Activated T-helper 2 cell treated with anti-CD3 and anti-CD28 coated beads, Interferon-gamma antibody, Interleukin-2, Interleukin-4, amounts not matched to agents 10 μg/mL and 5 μg/mL and 100 μg/mL, durations not matched to agents 14 hours and 24 hours and 36 hours (primary cell): ENCODE measurements around the gene CAPZB. TPM values are rescaled to one million over a fixed set of nuclear protein-coding genes. Genes with fewer than 3 reads are reported as not detected.

Experiments
- DNase-seq: peaks from one replicate; pipeline ENCODE4 v3.0.0; 2021; ENCODE audit warnings: low spot score
- H3K27ac Mint-ChIP-seq: one replicate; pipeline ENCODE4 v1.8.0; 2021; ENCODE audit warnings: mixed read lengths
- H3K27me3 Mint-ChIP-seq: one replicate; pipeline ENCODE4 v1.8.0; 2021; ENCODE audit warnings: low read depth, mixed read lengths
- H3K36me3 Mint-ChIP-seq: one replicate; pipeline ENCODE4 v1.8.0; 2021; ENCODE audit warnings: low read depth, mixed read lengths
- H3K4me1 Mint-ChIP-seq: one replicate; pipeline ENCODE4 v1.8.0; 2021; ENCODE audit warnings: low read depth, mixed read lengths
- H3K4me3 Mint-ChIP-seq: one replicate; pipeline ENCODE4 v1.8.0; 2021; ENCODE audit warnings: low read depth, mild to moderate bottlenecking, moderate library complexity, mixed read lengths
- H3K9me3 Mint-ChIP-seq: one replicate; pipeline ENCODE4 v1.8.0; 2021; ENCODE audit warnings: mixed read lengths
- intact Hi-C: fragments of 100-400 bp; cut with micrococcal nuclease; formaldehyde crosslinking; loops from one replicate; pipeline ENCODE4 v1.15.1; 2023
- total RNA-seq: library from RNA; stranded (reverse); gene quantifications from 2 replicates; pipeline ENCODE4 v1.2.3, GENCODE V29; 2022

The CAPZB gene
- total RNA-seq, 1 donor from 2014 or later: 329 TPM

DNA sequence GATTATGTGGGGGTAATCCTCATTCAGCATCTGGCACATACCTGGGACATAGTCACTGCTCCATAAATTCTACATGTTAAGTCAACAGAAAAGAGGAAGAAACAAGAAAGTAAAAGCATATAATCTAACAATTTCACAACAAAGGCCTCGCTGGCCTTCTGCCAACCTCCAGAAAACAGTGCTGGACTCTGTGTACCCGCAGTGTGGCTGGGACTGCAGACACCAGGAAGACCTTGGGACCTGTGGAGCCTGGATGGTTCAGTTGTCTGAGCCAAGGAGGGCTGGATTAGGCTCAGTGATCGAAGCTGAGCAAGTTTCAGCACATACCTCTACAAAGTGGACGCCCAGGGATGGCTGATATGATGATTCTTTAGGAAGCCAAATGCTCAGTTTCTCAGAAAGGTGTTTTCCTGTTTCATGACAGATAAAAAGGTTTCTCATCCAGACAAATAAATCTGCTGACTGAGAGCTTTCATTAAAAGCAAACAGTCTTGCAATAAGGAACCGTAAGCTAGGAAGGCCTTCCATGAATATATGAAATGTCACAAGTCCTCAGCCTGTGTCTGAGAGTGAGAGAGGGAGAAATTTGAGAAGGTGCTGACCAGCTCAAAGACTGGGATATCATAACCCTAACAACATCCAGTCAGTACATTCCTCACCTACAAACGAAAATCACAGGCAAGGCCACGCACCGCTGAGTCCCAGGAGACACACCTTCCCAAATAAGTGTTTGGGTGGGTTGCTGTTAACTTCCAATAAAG, 48.4 kb downstream of the CAPZB start:
- peaks cover 46% of the 10 kb centered on the region for H3K36me3 Mint-ChIP-seq
- H3K27ac Mint-ChIP-seq: peak overlapping the region; percentile 75
- H3K4me3 Mint-ChIP-seq: peak overlapping the region; percentile 1
- peaks cover 74% of the 10 kb centered on the region for H3K4me1 Mint-ChIP-seq
- intact Hi-C loops: loop anchor here (5.0 kb wide), 1 partner anchor 40 kb away; no protein-coding TSS in a partner anchor
- no peak for DNase-seq
- no peaks in the 10 kb centered on the region for H3K9me3 Mint-ChIP-seq
- H3K27me3 Mint-ChIP-seq: no peaks in the 10 kb centered on the region

DNA sequence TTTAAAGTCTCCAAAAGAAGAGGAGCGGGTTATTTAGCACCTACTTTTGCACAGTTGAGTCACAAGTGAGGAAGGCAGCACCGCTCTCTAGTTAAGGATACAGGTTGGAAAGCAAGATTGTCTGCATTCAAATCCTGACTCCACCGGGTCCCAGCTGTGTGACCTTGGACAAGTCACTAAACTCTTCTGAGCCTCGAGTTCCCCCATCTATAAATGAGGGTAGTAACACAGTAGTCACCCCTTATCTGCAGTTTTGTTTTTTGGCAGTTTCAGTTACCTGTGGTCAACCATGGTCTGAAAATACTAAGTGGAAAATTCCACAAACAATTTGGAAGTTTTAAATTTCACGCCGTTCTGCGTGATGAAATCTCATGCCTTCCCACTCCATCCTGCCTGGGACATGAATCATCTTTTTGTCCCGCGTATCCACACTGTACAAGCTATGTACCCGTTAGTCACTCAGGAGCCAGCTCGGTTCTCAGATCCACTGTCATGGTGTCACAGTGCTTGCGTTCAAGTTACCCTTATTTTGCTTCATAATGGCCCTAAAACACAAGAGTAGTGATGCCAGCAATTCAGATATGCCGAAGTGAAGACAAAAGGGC, 49.4 kb downstream of the CAPZB start:
- peaks cover 69% of the 10 kb centered on the region for H3K4me1 Mint-ChIP-seq
- peaks cover 42% of the 10 kb centered on the region for H3K36me3 Mint-ChIP-seq
- H3K27ac Mint-ChIP-seq: peak overlapping the region; percentile 75
- no peak for DNase-seq
- intact Hi-C loops: loop anchor here (5.0 kb wide), 1 partner anchor 41 kb away; no protein-coding TSS in a partner anchor
- H3K9me3 Mint-ChIP-seq: no peaks in the 10 kb centered on the region
- peak overlapping the region; percentile 2 for H3K4me3 Mint-ChIP-seq
- no peaks in the 10 kb centered on the region for H3K27me3 Mint-ChIP-seq

GRCh38 chr1:19435181-19435580, 50.2 kb downstream of the CAPZB start:
- Mint-ChIP-seq H3K36me3 (peaks cover 42% of the 10 kb centered on the region), H3K27ac (peak overlapping the region; percentile 75)
- intact Hi-C loops: loop anchor here (5.0 kb wide), 1 partner anchor 42 kb away; no protein-coding TSS in a partner anchor

DNA sequence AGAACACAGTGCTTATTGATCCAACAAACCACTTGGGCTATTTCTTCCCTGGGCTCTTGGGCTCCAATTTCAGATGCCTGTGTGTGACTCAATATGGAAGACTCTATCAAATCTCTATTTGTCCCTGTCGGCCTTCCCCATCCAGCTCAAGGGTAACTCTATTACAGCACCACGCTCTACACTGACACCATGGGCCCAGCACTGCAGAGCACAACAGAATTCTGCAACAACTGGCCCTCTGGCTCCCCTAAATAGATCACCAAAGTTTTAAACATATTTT, 51.7 kb downstream of the CAPZB start:
- no peaks in the 10 kb centered on the region for H3K27me3 Mint-ChIP-seq
- H3K36me3 Mint-ChIP-seq: peaks cover 43% of the 10 kb centered on the region
- intact Hi-C loops: no loop called here
- no peak for DNase-seq
- peak overlapping the region; percentile 57 for H3K27ac Mint-ChIP-seq
- no peak overlapping the region for H3K4me3 Mint-ChIP-seq
- H3K4me1 Mint-ChIP-seq: peaks cover 72% of the 10 kb centered on the region
- no peaks in the 10 kb centered on the region for H3K9me3 Mint-ChIP-seq

More at GRCh38 chr1:19435181-19435580, 50.2 kb downstream of the CAPZB start:
- Mint-ChIP-seq H3K9me3 (no peaks in the 10 kb centered on the region), H3K4me1 (peaks cover 73% of the 10 kb centered on the region), H3K27me3 (no peaks in the 10 kb centered on the region), H3K4me3 (no peak overlapping the region)
- no peak for DNase-seq

DNA sequence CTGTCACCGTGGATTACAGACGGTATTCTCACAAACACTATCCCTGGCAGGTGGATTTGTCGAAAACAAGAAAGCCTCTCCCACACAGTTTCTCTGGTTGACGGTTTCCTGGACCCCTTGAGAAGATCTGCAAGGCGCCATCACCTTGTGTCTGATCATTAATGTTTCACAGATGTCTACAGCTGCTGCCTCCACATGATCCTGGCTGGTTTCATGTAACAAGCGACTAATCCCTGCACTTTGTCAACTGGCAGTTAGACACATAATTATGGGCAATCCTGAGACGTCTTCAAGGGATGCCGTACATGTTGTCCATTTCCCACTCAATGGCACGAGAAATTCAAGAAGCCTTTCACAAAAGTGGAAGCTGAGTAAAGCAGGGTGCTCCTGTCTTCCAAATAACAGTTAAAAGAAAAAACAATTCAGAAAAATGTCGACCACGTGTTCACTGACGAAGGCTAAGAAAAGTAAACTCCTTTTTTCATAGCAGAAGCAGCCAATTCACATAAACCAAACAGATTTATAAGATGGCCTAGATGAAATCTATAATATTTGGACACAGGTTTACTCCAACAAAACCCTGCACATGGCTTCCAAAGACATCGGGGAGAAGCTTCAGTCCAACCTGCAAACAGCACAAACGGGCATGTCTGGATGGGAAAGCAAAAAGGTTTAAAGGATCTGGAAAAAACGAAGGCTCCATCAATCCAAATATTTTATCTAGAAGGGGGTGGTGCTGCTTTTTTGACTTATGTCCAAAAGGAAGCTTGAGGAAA, 52.2 kb downstream of the CAPZB start:
- peak overlapping the region; percentile 48 for H3K27ac Mint-ChIP-seq
- intact Hi-C loops: no loop called here

DNA sequence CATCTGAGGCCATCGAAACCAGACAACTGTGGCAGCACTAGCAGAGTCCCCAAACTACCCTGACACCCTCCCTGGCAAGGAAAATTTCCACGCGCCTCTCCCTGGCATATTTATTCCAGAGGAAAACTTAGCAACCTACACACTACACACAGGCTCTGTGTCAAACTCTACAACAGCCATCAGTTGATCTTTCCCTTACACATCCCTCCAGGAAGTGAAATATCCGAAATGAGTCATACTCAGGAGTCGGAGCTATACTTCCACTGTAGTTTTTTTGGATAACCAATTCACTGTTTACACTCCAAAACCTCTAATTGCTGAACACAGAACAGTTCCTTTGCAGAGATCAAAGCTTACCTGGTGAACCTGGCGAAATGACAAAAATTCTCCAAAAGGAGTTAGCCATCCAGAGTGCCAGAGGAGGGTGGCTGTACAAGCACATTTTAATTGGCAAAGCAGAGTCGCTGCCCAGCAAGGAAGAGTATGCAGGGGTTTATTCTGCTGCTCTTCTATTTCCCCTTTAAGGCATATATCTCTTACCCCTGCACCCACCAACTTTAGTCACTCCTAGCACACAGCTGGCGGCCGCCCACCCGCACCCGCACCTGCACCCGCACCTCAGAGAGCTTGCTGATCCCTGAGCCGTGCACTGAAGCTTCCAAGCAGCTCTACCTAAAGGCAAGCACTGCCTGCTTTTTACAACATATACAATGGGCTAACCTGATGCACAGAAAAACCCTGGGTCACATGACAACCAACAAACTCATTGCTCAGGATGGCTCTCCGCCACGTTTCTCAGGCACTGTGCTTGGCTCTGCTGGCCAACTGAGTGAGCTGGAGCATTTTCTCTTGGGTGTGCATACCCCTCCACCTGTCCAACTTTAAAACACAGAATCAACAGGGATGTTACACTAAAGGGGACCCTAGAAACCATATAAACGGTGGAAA, 54.9 kb downstream of the CAPZB start:
- H3K4me3 Mint-ChIP-seq: no peak overlapping the region
- no peaks in the 10 kb centered on the region for H3K27me3 Mint-ChIP-seq
- peaks cover 54% of the 10 kb centered on the region for H3K4me1 Mint-ChIP-seq
- no peak for DNase-seq
- H3K27ac Mint-ChIP-seq: peak overlapping the region; percentile 53
- peaks cover 29% of the 10 kb centered on the region for H3K36me3 Mint-ChIP-seq
- intact Hi-C loops: no loop called here
- H3K9me3 Mint-ChIP-seq: no peaks in the 10 kb centered on the region

More for the DNA sequence above, 52.2 kb downstream of the CAPZB start:
- peaks cover 69% of the 10 kb centered on the region for H3K4me1 Mint-ChIP-seq
- H3K27me3 Mint-ChIP-seq: no peaks in the 10 kb centered on the region
- H3K9me3 Mint-ChIP-seq: no peaks in the 10 kb centered on the region
- no peak overlapping the region for H3K4me3 Mint-ChIP-seq
- no peak for DNase-seq
- peaks cover 46% of the 10 kb centered on the region for H3K36me3 Mint-ChIP-seq

DNA sequence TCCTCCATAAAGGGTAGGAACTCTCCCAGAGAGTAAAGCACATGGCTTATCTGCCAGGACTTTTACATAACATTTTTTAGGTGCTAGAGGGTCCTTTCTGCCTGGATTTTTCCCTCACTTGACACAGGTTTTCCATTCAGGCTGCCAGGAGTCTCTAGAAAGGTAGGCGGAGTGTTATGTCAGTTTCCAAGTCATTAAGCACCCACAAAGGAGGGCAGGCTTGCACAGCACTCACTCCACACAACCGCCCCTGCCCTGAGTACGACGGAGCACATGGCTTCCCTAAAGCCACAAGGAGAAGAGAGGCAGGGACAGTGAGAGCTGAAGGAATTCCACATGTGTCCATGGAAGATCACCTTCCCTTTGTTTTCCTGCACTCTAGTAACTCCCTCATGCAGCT, 55.7 kb downstream of the CAPZB start:
- Mint-ChIP-seq H3K9me3 (no peaks in the 10 kb centered on the region), H3K27ac (peak overlapping the region; percentile 53), H3K27me3 (no peaks in the 10 kb centered on the region), H3K36me3 (peaks cover 26% of the 10 kb centered on the region), H3K4me1 (peaks cover 54% of the 10 kb centered on the region), H3K4me3 (no peak overlapping the region)
- intact Hi-C loops: no loop called here
- no peak for DNase-seq

- no peaks in the 10 kb centered on the region for H3K9me3 Mint-ChIP-seq
- H3K4me1 Mint-ChIP-seq: peaks cover 40% of the 10 kb centered on the region
- H3K36me3 Mint-ChIP-seq: peaks cover 11% of the 10 kb centered on the region
- no peak overlapping the region for H3K27ac Mint-ChIP-seq
- H3K4me3 Mint-ChIP-seq: no peak overlapping the region
- no peak for DNase-seq
- intact Hi-C loops: no loop called here
- H3K27me3 Mint-ChIP-seq: no peaks in the 10 kb centered on the region
These were observed 58.1 kb downstream of the CAPZB start for GRCh38 chr1:19427087-19427781.

DNA sequence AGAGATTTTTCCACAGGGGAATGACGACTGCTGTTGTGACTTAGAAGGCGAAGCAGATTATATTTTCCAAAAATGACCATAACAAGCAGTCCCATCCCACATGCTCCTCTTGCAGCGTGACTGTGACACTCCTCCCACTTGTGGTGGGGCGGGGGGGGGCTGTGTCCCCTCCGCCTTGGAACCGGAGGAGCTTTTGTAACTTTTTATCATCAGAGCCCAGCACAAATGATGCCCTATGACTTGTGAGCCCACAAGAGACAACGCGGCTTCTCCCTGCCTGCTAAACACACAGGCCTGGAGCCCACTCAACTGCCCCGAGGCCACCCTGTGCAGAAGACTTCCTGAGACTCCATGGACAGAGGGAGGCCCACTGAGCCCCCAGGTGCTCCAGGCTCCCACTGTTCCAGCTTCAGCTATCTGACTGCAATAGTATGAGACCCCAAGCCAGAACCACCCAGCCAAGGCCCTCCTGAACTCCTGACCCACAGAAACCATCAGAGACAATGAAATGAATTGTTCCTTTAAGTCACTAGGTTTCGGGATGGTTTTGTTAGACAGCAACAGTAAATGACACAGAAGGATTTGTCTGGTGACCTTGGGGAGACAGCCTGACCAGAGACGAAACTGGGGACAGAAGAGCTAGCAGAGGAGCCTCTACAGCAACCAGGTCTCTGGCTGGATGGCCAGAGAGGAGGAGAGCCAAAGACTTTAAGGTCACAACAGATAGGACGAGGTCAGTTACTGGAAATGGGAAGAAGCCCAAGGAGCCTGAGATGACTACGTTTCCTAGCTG, 58.8 kb downstream of the CAPZB start:
- H3K36me3 Mint-ChIP-seq: peaks cover 11% of the 10 kb centered on the region
- H3K27ac Mint-ChIP-seq: peak overlapping the region; percentile 64
- H3K4me3 Mint-ChIP-seq: no peak overlapping the region
- intact Hi-C loops: no loop called here
- H3K27me3 Mint-ChIP-seq: no peaks in the 10 kb centered on the region
- H3K4me1 Mint-ChIP-seq: peaks cover 43% of the 10 kb centered on the region
- no peak for DNase-seq
- no peaks in the 10 kb centered on the region for H3K9me3 Mint-ChIP-seq

DNA sequence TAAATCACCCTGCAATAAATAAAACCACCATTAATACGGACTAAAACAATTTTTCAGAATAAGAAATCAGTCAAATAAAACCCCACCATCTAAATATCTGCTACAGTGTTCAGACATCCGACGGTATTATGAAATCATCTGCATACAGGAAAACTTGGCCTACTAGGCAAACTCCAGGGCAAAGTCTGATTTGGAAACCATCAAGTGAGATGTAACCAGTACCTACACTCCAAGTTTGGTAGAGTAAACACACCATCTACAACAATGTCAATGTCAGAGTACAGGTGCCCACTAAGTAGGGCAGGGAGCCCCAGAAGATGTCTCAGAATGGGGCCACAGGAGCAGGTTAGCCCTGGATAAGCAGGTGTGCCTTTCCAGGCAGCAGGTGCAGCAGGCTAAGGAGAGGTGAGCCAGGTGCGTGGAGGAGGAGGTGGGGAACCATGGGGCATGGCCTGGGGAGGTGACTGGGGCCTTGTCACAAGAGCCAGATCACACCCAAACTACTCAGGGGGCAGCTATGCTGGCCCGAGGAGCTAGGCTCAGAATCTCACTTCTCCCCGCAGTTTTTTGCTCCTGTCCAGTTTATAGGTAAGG, 59.6 kb downstream of the CAPZB start:
- Mint-ChIP-seq H3K27me3 (no peaks in the 10 kb centered on the region), H3K4me1 (peaks cover 46% of the 10 kb centered on the region), H3K36me3 (peaks cover 11% of the 10 kb centered on the region), H3K9me3 (no peaks in the 10 kb centered on the region), H3K27ac (peak overlapping the region; percentile 64), H3K4me3 (no peak overlapping the region)
- intact Hi-C loops: no loop called here
- no peak for DNase-seq
